ENCODE data around the gene MAB21L4.

The MAB21L4 gene

GRCh38 chr2:240928476-240929363 is 32.8 kb upstream of the MAB21L4 start:
- no peak overlapping the region for H3K27ac ChIP-seq
- TF ChIP-seq CTCF (IDR thresholded peaks at IDR 0.05) (no peak), ZFX (IDR thresholded peaks at IDR 0.05; ENCODE audit: borderline replicate concordance) (no peak)

- no peak overlapping the region for H3K27ac ChIP-seq
- TF ChIP-seq CTCF (IDR thresholded peaks at IDR 0.05) (no peak), ZFX (IDR thresholded peaks at IDR 0.05; ENCODE audit: borderline replicate concordance) (no peak)
Observed at GRCh38 chr2:240927390-240927781, 31.4 kb upstream of the MAB21L4 start.

GRCh38 chr2:240926516-240927389 is 30.8 kb upstream of the MAB21L4 start:
- TF ChIP-seq ZFX (IDR thresholded peaks at IDR 0.05; ENCODE audit: borderline replicate concordance), result no peak
- TF ChIP-seq CTCF (IDR thresholded peaks at IDR 0.05), result no peak
- no peak overlapping the region for H3K27ac ChIP-seq

- H3K27ac ChIP-seq, result no peak overlapping the region
- TF ChIP-seq CTCF (IDR thresholded peaks at IDR 0.05) (no peak), ZFX (IDR thresholded peaks at IDR 0.05; ENCODE audit: borderline replicate concordance) (no peak)
Observed at GRCh38 chr2:240925568-240926515, 29.9 kb upstream of the MAB21L4 start.

GRCh38 chr2:240925191-240925567 is 29.2 kb upstream of the MAB21L4 start:
- no peak for TF ChIP-seq CTCF (IDR thresholded peaks at IDR 0.05)
- TF ChIP-seq ZFX (IDR thresholded peaks at IDR 0.05; ENCODE audit: borderline replicate concordance), result no peak
- H3K27ac ChIP-seq, result no peak overlapping the region

- no peak overlapping the region for H3K27ac ChIP-seq
Observed at GRCh38 chr2:240922982-240923537, 27.1 kb upstream of the MAB21L4 start.

More at GRCh38 chr2:240922982-240923537, 27.1 kb upstream of the MAB21L4 start:
- TF ChIP-seq ZFX (IDR thresholded peaks at IDR 0.05; ENCODE audit: borderline replicate concordance) (no peak), CTCF (IDR thresholded peaks at IDR 0.05) (no peak)

Measured in 22Rv1 (cell line).